GM18502 (cell line): ENCODE results near the gene ABHD17C.
"Not testable (repeated sequence)": the region's sequence is repeated elsewhere in the genome, so short reads cannot be mapped to it uniquely, and the experiment has no call there.

ENCODE experiments used
- ATAC-seq: cut with Tn5 transposase; IDR thresholded peaks from one replicate; pipeline ENCODE4 v1.9.1; 2021; ENCODE audit warnings: mild to moderate bottlenecking; ENCODE audit not compliant: unreplicated experiment, poor library complexity

The ABHD17C gene

DNA sequence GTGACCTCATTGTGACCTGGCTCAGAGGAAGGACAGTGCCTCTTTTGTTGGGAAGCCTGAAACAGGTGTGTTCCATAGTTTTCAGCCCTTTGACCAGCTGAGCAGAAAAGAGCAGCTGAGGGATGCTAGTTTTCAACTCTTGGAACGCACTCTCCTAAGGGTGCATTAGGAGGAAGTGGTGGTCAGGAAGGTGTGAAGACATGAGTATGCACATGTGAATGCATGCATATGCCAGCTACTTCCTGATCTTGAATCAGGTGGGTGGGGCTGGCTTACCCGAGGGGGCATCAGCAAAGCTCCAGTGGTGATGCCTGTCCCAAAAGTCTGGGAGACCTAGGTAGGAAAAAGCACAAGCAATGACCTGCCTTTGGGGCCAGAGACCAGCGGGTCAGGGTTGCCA, 60.8 kb downstream of the ABHD17C start:
- no peak for ATAC-seq

DNA sequence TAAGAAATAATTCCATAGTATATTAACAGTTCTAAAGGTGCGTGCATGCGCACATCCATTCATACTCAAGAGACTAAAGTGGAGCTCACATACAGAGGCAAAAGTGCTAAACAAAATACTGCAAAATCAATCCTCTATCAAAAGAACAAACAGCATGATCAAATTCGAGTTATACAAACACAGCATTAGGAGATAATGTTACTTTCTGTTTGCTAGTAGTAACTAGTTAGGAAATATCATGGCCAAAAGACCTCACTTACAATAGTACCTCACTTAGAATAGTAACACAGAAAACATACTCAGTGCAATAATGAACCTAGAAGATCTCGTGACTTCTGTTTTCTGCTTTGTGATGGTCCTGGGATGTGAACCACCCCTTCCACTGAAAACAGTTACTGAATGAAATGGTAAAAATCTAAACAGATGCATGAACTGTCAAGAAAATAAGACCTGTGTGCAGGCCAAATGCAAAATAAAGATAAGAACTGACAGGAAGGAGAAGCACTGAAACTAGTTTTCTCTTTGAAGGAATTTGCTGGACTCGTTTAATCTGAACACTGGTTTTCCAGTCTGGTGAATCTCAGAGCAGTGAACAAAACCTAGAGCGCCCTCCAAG, 63.1 kb downstream of the ABHD17C start:
- ATAC-seq: no peak

DNA sequence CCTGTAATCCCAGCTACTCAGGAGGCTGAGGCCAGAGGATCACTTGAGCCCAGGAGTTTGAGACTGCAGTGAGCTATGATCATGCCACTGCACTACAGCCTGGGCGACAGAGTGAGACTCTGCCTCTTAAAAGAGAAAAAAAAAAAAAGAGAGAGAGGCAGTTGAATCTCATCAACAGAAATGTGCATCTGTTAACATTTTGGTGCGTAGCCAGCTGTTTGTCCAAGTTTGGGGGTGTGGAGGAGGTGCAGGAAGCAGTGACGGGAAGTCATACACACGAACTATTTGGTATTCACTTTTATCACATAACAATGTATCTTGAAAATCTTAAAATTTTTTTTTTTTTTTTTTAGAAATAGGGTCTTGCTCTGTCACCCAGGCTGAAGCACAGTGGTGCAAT, 65.8 kb downstream of the ABHD17C start:
- no peak for ATAC-seq

DNA sequence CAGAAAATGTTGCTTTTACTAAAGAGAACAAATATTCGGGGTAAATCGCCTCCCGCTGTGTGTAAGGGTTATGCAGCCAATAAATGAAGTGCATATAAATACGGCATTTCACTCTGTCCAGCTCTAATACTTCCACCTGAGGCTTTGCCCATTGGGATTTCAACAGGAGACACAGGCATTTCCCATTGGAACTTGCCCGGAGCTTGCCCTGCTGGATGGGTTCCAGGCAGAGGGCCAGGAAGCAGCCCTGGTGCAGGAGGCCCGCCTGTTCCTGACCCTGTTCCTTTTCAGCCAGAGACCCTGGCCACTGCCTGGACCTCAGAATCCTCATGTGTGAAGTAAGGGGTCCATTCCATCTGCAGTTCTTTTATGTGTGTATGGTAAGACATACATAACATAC, 66.6 kb downstream of the ABHD17C start:
- no peak for ATAC-seq

DNA sequence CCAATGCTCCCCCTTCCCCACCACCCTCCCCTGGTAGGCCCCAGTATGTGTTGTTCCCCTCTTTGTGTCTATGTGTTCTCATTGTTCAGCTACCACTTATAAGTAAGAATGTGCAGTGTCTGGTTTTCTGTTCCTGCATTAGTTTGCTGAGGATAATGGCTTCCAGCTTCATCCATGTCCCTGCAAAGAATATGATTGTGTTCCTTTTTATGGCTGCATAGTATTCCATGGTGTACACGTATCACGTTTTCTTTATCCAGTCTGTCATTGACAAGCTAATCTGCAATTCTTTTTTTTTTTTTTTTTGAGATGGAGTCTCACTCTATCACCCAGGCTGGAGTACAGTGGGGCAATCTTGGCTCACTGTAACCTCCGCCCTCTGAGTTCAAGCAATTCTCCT, 68.1 kb downstream of the ABHD17C start:
- ATAC-seq: not testable (repeated sequence)

GRCh38 chr15:80764535-80764934, 69.4 kb downstream of the ABHD17C start:
- ATAC-seq: no peak

DNA sequence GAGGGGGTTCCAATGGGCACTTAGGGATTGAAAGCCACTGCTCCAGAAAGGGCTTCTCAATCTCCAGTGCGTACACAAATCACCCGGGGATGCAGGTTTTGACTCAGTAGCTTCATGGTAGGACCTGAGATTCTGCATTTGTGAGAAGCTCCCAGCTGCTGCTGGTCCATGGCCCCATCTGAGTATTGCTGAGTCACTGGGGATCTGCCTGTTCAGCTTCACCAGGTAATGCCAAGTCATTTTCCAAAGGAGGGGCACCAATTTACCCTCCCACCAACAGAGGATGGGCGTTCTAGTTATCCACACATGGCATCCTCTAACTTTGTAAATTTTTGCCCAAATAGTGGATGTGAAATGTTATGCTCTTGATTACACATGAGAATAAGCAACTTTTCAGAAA, 71.2 kb downstream of the ABHD17C start:
- ATAC-seq: no peak

DNA sequence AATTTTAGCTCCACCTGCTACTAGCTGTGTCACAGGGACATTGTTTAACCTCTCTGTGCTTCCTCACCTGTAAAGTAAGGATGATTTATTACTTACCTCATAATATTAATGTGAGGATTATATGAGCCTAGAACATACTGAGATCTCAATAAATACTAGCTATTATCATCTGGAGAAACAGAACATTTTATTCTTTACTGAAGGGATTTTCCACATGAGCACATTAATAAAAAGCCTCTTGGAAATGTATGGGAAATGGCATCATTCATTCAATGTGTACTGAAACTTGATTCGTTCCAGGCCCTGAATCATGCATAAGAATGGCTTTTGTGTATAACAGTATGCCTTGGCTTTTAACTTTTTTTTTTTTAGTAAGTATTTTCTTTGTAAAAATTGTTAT, 73.0 kb downstream of the ABHD17C start:
- no peak for ATAC-seq

DNA sequence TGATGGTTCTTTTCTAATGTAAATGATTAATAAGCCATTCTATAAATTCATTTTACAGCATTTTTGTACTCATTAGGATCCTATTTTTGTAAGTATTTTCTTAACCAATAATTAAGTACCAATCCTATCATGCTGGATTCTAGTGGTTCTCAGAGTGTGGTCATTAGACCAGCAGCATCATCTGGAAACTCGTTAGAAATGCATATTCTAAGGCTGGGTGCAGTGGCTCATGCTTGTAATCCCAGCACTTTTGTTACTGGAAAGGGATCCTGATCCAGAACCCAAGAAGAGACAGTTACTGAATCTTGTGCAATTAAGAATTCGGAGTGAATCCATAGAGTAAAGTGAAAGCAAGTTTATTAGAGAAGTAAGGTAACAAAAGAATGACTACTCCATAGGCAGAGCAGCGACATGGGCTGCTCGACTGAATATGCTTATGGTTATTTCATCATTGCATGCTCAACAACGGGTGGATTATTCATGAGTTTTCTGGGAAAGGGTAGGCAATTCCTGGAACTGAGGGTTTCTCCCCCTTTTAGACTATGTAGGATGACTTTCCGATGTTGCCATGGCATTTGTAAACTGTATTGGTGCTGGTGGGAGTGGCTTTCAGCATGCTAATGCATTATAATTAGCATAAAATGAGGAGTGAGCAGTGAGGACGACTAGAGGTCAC, 74.2 kb downstream of the ABHD17C start:
- no peak for ATAC-seq

DNA sequence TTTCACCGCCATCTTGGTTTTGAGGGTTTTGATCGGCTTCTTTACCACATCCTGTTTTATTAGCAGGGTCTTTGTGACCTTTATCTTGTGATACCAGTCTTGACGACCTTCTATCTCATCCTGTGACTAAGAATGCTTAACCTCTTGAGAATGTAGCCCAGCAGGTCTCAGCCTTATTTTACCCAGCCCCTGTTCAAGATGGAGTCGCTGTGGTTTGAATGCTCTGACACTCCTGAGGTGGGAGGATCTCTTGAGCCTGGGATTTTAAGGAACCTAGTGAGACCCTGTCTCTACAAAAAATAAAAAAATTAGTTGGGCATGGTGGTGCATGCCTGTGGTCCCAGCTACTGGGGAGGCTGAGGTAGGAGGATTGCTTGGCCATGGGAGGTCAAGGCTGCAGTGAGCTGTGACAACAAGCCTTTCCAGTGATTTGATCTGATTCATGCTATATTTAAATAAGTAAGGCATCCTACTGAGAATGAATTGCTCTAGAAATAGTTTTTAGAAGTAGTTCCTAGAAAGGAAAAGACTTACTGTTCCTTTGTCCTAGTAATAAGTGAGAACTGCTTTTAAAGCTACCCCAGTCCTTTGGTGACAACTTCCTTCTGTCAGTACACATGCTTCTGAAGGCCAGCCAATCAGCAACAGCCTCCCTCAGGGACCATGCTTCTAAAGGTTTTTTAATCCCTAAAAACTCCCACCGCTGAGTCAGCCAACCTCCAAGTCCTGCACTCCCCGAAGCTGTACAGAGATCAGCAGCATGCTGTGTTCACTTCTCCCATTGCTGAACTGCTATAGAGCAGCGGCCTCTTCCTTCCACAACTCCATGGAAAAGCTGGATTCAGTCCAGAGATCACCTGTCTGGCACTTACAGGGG, 75.0 kb downstream of the ABHD17C start:
- no peak for ATAC-seq

DNA sequence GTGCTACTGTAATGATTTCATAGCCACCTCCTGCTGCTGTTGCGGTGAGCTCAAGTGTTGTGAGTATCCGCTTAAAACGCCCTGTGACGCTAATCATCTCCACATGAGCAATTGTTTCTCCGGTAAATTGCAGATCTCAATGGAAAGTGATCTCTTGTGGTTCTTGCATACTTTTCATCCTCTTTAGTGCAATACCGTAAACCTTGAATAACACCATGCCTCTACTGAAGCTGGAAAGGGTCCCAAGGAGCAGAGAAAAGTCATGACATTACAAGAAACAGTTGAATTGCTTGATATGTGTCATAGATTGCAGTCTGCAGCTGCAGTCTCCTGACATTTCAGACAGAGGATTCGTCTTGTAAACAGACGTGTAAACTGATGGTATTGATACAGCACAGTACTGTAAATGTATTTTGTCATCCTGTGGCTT, 78.0 kb downstream of the ABHD17C start:
- no peak for ATAC-seq

GRCh38 chr15:80773792-80774352, 78.8 kb downstream of the ABHD17C start:
- ATAC-seq: no peak

GRCh38 chr15:80774486-80774885, 79.4 kb downstream of the ABHD17C start:
- no peak for ATAC-seq

GRCh38 chr15:80775338-80775737, 80.2 kb downstream of the ABHD17C start:
- ATAC-seq: no peak

DNA sequence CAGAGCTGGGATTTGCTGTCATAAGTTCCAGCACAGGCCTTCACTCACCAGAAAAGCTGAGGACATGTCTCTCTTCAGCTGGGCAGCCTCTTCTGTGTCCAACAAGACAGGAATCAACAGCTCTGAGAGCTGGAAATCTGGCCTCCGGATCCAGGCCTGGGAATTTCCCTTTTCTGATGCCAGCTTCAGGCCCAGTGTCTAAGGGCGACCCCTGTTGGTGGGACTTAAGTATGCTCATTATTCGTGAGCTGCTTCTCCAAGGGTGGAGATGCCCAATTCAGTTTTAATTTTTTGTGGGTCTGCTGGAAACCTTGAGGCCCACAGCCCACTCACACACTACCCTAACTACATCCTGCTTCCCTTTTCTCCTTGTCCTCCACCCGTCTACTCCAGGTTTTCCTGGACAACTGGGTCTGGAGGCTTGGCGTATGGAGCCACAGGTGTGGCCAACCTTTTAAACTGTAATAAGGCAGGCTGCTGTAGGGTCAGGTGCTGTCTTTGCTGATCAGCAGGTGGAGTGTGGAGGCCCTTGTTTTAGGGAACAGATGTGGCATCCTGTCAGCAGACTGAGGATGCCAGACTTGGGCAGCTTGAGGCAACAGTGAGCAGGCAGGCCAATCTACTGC, 81.4 kb downstream of the ABHD17C start:
- ATAC-seq: no peak

GRCh38 chr15:80777137-80777536, 82.0 kb downstream of the ABHD17C start:
- ATAC-seq: no peak

DNA sequence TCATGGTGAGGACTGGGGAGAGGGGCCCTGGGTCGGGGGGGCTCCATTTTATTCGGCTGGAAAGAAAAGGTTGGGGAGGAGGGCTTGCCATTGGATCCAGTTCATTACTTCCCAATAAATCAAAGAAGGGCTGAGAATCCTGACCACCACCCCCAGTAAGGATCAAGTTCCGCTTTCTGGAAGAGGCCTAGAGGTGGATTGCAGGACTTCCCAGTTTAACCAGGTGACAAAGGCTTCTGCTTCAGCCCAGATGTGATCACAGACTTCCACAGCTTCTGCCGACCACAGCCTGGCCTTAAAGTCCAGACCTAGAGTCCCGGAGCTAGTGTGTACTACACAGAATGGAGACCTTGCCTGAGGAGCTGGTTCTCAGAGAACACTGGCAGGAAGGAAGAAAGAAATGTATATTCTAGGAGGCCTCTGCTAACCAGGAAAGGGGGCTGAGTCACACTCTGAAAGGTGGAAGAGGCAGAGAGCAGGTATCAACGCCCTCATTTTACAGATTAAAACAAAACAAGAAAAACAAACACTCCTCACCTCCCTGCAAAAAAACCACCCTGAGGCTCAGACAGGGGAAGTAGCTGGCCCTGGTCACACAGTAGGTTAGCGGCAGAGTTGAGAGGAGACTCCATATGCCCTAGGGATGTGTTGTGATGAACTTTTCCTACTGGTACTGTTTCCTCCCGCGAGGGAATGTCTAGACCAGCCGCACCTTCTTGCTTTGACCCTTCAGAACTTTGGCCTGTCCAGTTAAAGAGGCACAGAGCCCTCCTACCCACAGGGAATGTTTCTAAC, 82.9 kb downstream of the ABHD17C start:
- ATAC-seq: no peak

DNA sequence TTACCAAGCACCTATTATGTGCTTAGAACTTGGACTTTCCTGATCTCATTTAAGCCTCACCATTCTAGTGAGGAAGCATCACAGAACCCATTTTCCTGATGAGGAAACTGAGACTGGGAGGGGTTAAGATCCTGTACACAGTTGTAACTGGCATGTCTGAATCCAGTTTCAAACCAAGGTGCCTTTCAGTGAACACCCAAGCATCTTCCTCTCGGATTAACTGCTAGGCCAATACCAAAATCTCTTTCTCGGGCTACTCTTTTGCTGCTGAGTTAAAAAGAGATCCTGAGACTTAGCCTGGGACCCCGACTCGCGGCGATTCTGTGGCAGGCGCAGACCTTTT, 83.5 kb downstream of the ABHD17C start:
- ATAC-seq: no peak

DNA sequence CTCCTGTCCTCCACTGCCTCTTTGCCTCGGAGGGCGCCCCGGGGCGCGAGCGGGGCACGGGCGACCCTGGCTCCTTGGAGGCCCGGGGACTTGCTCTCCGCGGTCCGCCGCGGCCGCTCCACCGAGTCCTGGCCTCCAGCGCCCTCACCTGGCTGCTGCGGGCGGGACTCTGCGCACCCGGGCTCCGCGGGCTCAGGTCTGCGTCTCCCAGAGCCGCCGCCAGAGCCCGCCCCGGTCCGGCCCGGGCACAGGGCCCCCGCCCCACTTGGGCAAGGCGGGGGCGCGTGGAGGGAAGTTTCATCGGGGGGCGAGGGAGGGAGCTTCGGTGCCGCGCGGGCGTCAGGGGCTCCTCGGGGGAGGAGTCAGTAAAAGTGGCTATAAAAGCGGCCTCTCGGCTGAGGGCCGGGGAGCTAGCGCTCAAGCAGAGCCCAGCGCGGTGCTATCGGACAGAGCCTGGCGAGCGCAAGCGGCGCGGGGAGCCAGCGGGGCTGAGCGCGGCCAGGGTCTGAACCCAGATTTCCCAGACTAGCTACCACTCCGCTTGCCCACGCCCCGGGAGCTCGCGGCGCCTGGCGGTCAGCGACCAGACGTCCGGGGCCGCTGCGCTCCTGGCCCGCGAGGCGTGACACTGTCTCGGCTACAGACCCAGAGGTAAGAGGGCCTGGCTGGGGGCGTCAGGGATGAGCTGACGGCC, 84.0 kb downstream of the ABHD17C start, which contains the start of gene CEMIP:
Gene CEMIP, plus strand, starts transcription at position 407 of the 694 bp plus-strand sequence. CDS start 94,510 bp downstream, outside the sequence.
- ATAC-seq: no peak
